WTC11 (cell line): ENCODE measurements around the gene MAGI2. TPM values are rescaled to one million over a fixed set of nuclear protein-coding genes. Genes with fewer than 3 reads are reported as not detected.

ENCODE experiments used
- ATAC-seq: fragments of 200-7000 bp; cut with Tn5 transposase; 2 replicates; pipeline ENCODE4 v1.10.0; 2021; ENCODE audit warnings: mild to moderate bottlenecking, moderate library complexity
- CTCF ChIA-PET: fragments of 300-600 bp; sonication (Branson Sonifier 250); formaldehyde crosslinking; loops from one replicate; lab custom pipeline; 2021; ENCODE audit warnings: antibody characterized with exemption; lab: Charles Lee
- POLR2A ChIA-PET: fragments of 350-600 bp; sonication (Branson Sonifier 250); formaldehyde crosslinking; loops from one replicate; lab custom pipeline; 2021; ENCODE audit warnings: antibody characterized with exemption; lab: Charles Lee
- DNase-seq: peaks from one replicate; pipeline ENCODE4 v3.0.0; 2021; ENCODE audit warnings: low spot score
- H3K27ac Mint-ChIP-seq: 2 replicates; pipeline ENCODE4 v1.8.0; 2021; ENCODE audit warnings: mixed read lengths
- H3K27me3 Mint-ChIP-seq: 2 replicates; pipeline ENCODE4 v1.8.0; 2021; ENCODE audit warnings: low read depth, mild to moderate bottlenecking, moderate library complexity, mixed read lengths
- H3K36me3 Mint-ChIP-seq: 2 replicates; pipeline ENCODE4 v1.8.0; 2021; ENCODE audit warnings: mixed read lengths
- H3K4me1 Mint-ChIP-seq: 2 replicates; pipeline ENCODE4 v1.8.0; 2022; ENCODE audit warnings: mixed read lengths
- H3K4me3 Mint-ChIP-seq: 2 replicates; pipeline ENCODE4 v1.8.0; 2021; ENCODE audit warnings: mild to moderate bottlenecking, moderate library complexity, mixed read lengths
- H3K9me3 Mint-ChIP-seq: 2 replicates; pipeline ENCODE4 v1.8.0; 2021; ENCODE audit warnings: mixed read lengths
- ESRRA ChIP-seq: sonication (generic); formaldehyde crosslinking; IDR thresholded peaks from 2 replicates; pipeline ENCODE4 v1.8.1; 2022; ENCODE audit warnings: mild to moderate bottlenecking, missing genetic modification reagents, borderline replicate concordance
- FOXK1 ChIP-seq: sonication (generic); formaldehyde crosslinking; IDR thresholded peaks from 2 replicates; pipeline ENCODE4 v1.8.0; 2022; ENCODE audit warnings: mild to moderate bottlenecking, moderate library complexity, missing genetic modification reagents
- GABPB1 ChIP-seq: sonication (generic); formaldehyde crosslinking; IDR thresholded peaks from 2 replicates; pipeline ENCODE4 v1.8.1; 2023; ENCODE audit warnings: mild to moderate bottlenecking, missing genetic modification reagents
- GRHL2 ChIP-seq: fragments of 250-450 bp; sonication (Bioruptor Pico); IDR thresholded peaks from 2 replicates; pipeline ENCODE4 v1.8.0; 2022; ENCODE audit warnings: mild to moderate bottlenecking, moderate library complexity; ENCODE audit not compliant: insufficient replicate concordance, severe bottlenecking
- NFE2L1 ChIP-seq: sonication (generic); formaldehyde crosslinking; IDR thresholded peaks from 2 replicates; pipeline ENCODE4 v1.8.1; 2023; ENCODE audit warnings: missing genetic modification reagents
- SOX15 ChIP-seq: fragments of 250-450 bp; sonication (Bioruptor Pico); IDR thresholded peaks from 2 replicates; pipeline ENCODE4 v1.9.0; 2021; ENCODE audit warnings: mild to moderate bottlenecking
- ZBTB21 ChIP-seq: sonication (generic); formaldehyde crosslinking; IDR thresholded peaks from 2 replicates; pipeline ENCODE4 v1.8.1; 2023; ENCODE audit warnings: mild to moderate bottlenecking, missing genetic modification reagents, borderline replicate concordance
- ZNF138 ChIP-seq: sonication (generic); formaldehyde crosslinking; conservative IDR thresholded peaks from 2 replicates; pipeline ENCODE4 v1.8.1; 2022; ENCODE audit warnings: mild to moderate bottlenecking, moderate library complexity, missing genetic modification reagents
- ZNF396 ChIP-seq: fragments of 250-450 bp; sonication (Bioruptor Pico); IDR thresholded peaks from 2 replicates; pipeline ENCODE4 v1.8.0; 2021; ENCODE audit warnings: mild to moderate bottlenecking, moderate library complexity, borderline replicate concordance
- ZNF416 ChIP-seq: fragments of 250-450 bp; sonication (Bioruptor Pico); IDR thresholded peaks from 2 replicates; pipeline ENCODE4 v1.9.0; 2021; ENCODE audit warnings: mild to moderate bottlenecking, inconsistent platforms
- total RNA-seq: library from RNA; stranded (reverse); gene quantifications from 3 replicates; pipeline ENCODE4 v1.2.3, GENCODE V29; 2021
- TF ChIP-seq, protein P1 (sequence below): fragments of 250-450 bp; sonication (Bioruptor Pico); IDR thresholded peaks from 2 replicates; pipeline ENCODE4 v2.1.2; 2022; ENCODE audit warnings: mild to moderate bottlenecking, moderate library complexity
- TF ChIP-seq, protein P2 (sequence below): sonication (generic); formaldehyde crosslinking; IDR thresholded peaks from 2 replicates; pipeline ENCODE4 v1.8.1; 2022; ENCODE audit warnings: mild to moderate bottlenecking, moderate library complexity, missing genetic modification reagents
- TF ChIP-seq, protein P3 (sequence below): sonication (generic); formaldehyde crosslinking; IDR thresholded peaks from 2 replicates; pipeline ENCODE4 v1.8.1; 2022; ENCODE audit warnings: low read depth, mild to moderate bottlenecking, moderate library complexity, missing genetic modification reagents, borderline replicate concordance
- TF ChIP-seq, protein P4 (sequence below): sonication (generic); formaldehyde crosslinking; IDR thresholded peaks from 2 replicates; pipeline ENCODE4 v1.8.0; 2022; ENCODE audit warnings: mild to moderate bottlenecking, missing genetic modification reagents
- TF ChIP-seq, protein P5 (sequence below): fragments of 200-600 bp; IDR thresholded peaks from 2 replicates; pipeline ENCODE4 v1.8.0; 2022; ENCODE audit warnings: antibody characterized with exemption
- TF ChIP-seq, protein P6 (sequence below): sonication (generic); formaldehyde crosslinking; IDR thresholded peaks from 2 replicates; pipeline ENCODE4 v1.8.1; 2023; ENCODE audit warnings: mild to moderate bottlenecking, missing genetic modification reagents
- TF ChIP-seq, protein P7 (sequence below): sonication (generic); formaldehyde crosslinking; IDR thresholded peaks from 2 replicates; pipeline ENCODE4 v1.8.0; 2023; ENCODE audit warnings: mild to moderate bottlenecking, missing genetic modification reagents
- TF ChIP-seq, protein P8 (sequence below): sonication (generic); formaldehyde crosslinking; IDR thresholded peaks from 2 replicates; pipeline ENCODE4 v1.8.0; 2022; ENCODE audit warnings: mild to moderate bottlenecking, missing genetic modification reagents

MAGI2 gene
- total RNA-seq, 1 experiment from 2014 or later, result 26.6 TPM

DNA sequence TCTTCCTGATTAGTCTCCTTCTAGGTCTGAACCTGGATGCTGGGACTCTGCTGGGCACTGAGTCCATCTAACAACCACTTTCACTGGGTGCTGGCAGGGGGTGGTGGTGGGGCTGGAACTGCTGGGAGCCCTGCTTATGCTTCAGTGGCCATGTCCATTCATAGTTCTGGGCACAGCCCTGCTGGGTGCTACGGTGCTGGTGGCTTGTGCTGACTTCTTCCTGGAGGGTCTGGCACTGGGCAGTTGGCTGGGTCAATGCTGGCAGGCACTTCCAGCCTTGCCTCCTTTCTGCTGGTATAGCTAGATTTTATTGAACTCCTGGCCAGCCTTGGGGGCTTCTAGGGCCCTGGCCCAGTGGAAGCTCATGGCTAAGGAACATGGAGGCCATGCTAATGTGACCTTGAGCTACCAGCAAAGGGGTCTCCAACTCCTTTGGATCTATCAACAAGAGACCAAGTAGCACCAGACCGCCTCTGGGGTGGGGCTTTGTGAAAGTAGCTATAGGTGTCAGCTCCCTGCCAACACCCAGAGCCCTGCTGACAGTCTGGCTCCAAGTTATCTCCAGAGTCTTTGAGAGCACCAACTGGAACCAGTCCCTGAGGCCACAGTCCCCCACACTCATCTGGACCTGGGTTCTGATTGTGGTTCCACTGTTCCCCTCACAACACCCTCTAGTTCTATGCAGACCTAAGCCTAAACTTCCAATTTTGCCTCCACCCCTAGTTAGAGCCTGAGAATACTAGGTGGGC lies 99.6 kb downstream of the MAGI2 start (continued):
- TF ChIP-seq, protein P1, sequence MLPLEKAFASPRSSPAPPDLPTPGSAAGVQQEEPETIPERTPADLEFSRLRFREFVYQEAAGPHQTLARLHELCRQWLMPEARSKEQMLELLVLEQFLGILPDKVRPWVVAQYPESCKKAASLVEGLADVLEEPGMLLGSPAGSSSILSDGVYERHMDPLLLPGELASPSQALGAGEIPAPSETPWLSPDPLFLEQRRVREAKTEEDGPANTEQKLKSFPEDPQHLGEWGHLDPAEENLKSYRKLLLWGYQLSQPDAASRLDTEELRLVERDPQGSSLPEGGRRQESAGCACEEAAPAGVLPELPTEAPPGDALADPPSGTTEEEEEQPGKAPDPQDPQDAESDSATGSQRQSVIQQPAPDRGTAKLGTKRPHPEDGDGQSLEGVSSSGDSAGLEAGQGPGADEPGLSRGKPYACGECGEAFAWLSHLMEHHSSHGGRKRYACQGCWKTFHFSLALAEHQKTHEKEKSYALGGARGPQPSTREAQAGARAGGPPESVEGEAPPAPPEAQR (CRISPR knock-in tag), result no peak

DNA sequence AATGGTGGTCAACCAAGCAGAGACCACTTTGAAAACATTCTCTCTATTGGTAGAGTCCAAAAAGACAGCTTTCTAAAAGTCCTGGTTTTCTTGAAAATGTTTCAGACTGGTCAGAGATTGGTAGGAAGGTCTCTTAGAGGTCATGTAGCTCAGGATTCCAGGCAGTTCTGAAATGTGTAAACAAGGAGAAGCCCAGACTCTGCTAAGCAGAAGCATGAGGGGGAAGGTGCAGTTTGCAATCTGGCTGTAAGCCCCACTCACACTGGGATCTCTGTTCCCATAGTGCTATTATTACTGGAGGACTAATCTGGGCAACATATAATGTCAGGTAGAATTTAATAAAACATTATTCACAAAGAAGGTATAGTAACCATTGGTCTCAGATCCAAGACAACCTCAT lies 101.1 kb downstream of the MAGI2 start:
- Mint-ChIP-seq H3K4me1 (no peaks in the 10 kb centered on the region), H3K4me3 (no peak overlapping the region), H3K9me3 (no peaks in the 10 kb centered on the region), H3K27me3 (no peaks in the 10 kb centered on the region; the same call in 1 of the 2 replicates), H3K36me3 (no peaks in the 10 kb centered on the region), H3K27ac (no peak overlapping the region)
- CTCF ChIA-PET, result no interaction called here
- POLR2A ChIA-PET, result no interaction called here
- TF ChIP-seq, protein P2, sequence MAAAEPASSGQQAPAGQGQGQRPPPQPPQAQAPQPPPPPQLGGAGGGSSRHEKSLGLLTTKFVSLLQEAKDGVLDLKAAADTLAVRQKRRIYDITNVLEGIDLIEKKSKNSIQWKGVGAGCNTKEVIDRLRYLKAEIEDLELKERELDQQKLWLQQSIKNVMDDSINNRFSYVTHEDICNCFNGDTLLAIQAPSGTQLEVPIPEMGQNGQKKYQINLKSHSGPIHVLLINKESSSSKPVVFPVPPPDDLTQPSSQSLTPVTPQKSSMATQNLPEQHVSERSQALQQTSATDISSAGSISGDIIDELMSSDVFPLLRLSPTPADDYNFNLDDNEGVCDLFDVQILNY, result no peak
- TF ChIP-seq ESRRA, result no peak
- ATAC-seq (no peak), DNase-seq (no peak)

DNA sequence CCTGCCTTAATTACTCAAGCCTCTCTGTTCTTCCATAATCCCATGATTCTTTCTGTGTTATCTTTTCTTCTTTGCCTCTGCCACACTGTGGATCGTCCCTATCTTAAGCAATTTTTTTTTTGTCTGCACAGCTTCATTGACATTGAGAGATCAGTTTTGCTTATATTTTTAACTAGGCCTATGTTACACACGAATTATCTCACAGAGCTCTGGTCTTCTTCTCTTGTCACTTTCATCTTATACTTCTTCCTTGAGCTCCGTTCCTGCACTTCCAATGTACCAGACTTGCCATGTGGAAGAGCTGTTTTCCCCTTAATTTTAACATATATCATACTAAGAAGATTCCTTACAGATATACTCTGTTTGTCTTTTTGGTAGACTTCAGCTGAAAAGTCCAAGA lies 106.1 kb downstream of the MAGI2 start:
- Mint-ChIP-seq H3K4me1 (no peaks in the 10 kb centered on the region), H3K36me3 (no peaks in the 10 kb centered on the region), H3K27ac (no peak overlapping the region), H3K9me3 (no peaks in the 10 kb centered on the region), H3K27me3 (no peaks in the 10 kb centered on the region), H3K4me3 (no peak overlapping the region)
- CTCF ChIA-PET, result no interaction called here
- DNase-seq, result no peak
- POLR2A ChIA-PET, result no interaction called here
- ATAC-seq, result no peak
- TF ChIP-seq, protein P3, sequence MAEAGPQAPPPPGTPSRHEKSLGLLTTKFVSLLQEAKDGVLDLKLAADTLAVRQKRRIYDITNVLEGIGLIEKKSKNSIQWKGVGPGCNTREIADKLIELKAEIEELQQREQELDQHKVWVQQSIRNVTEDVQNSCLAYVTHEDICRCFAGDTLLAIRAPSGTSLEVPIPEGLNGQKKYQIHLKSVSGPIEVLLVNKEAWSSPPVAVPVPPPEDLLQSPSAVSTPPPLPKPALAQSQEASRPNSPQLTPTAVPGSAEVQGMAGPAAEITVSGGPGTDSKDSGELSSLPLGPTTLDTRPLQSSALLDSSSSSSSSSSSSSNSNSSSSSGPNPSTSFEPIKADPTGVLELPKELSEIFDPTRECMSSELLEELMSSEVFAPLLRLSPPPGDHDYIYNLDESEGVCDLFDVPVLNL, result no peak
- no peak for TF ChIP-seq SOX15
- TF ChIP-seq, protein P4, sequence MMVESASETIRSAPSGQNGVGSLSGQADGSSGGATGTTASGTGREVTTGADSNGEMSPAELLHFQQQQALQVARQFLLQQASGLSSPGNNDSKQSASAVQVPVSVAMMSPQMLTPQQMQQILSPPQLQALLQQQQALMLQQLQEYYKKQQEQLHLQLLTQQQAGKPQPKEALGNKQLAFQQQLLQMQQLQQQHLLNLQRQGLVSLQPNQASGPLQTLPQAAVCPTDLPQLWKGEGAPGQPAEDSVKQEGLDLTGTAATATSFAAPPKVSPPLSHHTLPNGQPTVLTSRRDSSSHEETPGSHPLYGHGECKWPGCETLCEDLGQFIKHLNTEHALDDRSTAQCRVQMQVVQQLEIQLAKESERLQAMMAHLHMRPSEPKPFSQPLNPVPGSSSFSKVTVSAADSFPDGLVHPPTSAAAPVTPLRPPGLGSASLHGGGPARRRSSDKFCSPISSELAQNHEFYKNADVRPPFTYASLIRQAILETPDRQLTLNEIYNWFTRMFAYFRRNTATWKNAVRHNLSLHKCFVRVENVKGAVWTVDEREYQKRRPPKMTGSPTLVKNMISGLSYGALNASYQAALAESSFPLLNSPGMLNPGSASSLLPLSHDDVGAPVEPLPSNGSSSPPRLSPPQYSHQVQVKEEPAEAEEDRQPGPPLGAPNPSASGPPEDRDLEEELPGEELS (CRISPR knock-in tag), result no peak
- TF ChIP-seq GRHL2 (CRISPR knock-in tag), result no peak
- TF ChIP-seq, protein P5, sequence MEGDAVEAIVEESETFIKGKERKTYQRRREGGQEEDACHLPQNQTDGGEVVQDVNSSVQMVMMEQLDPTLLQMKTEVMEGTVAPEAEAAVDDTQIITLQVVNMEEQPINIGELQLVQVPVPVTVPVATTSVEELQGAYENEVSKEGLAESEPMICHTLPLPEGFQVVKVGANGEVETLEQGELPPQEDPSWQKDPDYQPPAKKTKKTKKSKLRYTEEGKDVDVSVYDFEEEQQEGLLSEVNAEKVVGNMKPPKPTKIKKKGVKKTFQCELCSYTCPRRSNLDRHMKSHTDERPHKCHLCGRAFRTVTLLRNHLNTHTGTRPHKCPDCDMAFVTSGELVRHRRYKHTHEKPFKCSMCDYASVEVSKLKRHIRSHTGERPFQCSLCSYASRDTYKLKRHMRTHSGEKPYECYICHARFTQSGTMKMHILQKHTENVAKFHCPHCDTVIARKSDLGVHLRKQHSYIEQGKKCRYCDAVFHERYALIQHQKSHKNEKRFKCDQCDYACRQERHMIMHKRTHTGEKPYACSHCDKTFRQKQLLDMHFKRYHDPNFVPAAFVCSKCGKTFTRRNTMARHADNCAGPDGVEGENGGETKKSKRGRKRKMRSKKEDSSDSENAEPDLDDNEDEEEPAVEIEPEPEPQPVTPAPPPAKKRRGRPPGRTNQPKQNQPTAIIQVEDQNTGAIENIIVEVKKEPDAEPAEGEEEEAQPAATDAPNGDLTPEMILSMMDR, result no peak
- no peak for TF ChIP-seq NFE2L1 (CRISPR knock-in tag)
- no peak for TF ChIP-seq ZBTB21 (CRISPR knock-in tag)
- TF ChIP-seq, protein P6, sequence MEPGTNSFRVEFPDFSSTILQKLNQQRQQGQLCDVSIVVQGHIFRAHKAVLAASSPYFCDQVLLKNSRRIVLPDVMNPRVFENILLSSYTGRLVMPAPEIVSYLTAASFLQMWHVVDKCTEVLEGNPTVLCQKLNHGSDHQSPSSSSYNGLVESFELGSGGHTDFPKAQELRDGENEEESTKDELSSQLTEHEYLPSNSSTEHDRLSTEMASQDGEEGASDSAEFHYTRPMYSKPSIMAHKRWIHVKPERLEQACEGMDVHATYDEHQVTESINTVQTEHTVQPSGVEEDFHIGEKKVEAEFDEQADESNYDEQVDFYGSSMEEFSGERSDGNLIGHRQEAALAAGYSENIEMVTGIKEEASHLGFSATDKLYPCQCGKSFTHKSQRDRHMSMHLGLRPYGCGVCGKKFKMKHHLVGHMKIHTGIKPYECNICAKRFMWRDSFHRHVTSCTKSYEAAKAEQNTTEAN (CRISPR knock-in tag), result no peak
- no peak for TF ChIP-seq ZNF396 (CRISPR knock-in tag)
- no peak for TF ChIP-seq FOXK1 (CRISPR knock-in tag)
- TF ChIP-seq ZNF416 (CRISPR knock-in tag), result no peak
- TF ChIP-seq, protein P2, result no peak
- no peak for TF ChIP-seq ZNF138 (CRISPR knock-in tag)
- TF ChIP-seq GABPB1, result no peak
- TF ChIP-seq, protein P7, sequence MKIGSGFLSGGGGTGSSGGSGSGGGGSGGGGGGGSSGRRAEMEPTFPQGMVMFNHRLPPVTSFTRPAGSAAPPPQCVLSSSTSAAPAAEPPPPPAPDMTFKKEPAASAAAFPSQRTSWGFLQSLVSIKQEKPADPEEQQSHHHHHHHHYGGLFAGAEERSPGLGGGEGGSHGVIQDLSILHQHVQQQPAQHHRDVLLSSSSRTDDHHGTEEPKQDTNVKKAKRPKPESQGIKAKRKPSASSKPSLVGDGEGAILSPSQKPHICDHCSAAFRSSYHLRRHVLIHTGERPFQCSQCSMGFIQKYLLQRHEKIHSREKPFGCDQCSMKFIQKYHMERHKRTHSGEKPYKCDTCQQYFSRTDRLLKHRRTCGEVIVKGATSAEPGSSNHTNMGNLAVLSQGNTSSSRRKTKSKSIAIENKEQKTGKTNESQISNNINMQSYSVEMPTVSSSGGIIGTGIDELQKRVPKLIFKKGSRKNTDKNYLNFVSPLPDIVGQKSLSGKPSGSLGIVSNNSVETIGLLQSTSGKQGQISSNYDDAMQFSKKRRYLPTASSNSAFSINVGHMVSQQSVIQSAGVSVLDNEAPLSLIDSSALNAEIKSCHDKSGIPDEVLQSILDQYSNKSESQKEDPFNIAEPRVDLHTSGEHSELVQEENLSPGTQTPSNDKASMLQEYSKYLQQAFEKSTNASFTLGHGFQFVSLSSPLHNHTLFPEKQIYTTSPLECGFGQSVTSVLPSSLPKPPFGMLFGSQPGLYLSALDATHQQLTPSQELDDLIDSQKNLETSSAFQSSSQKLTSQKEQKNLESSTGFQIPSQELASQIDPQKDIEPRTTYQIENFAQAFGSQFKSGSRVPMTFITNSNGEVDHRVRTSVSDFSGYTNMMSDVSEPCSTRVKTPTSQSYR, result no peak
- TF ChIP-seq, protein P8, sequence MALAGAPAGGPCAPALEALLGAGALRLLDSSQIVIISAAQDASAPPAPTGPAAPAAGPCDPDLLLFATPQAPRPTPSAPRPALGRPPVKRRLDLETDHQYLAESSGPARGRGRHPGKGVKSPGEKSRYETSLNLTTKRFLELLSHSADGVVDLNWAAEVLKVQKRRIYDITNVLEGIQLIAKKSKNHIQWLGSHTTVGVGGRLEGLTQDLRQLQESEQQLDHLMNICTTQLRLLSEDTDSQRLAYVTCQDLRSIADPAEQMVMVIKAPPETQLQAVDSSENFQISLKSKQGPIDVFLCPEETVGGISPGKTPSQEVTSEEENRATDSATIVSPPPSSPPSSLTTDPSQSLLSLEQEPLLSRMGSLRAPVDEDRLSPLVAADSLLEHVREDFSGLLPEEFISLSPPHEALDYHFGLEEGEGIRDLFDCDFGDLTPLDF (CRISPR knock-in tag), result no peak
